Activated gamma-delta T cell treated with Interleukin-2 at 50 U/mL for 16 hours (primary cell): ENCODE data around the gene FOXRED2.

ENCODE experiments used
- DNase-seq: peaks from one replicate; pipeline ENCODE4 v3.0.0-alpha.2; 2020

Gene FOXRED2

GRCh38 chr22:36445158-36445668 is 61.6 kb downstream of the FOXRED2 start:
- no peak for DNase-seq

GRCh38 chr22:36443198-36443770 is 63.6 kb downstream of the FOXRED2 start:
- DNase-seq: no peak

GRCh38 chr22:36442506-36443197 is 64.2 kb downstream of the FOXRED2 start:
- no peak for DNase-seq

GRCh38 chr22:36440429-36441002 is 66.3 kb downstream of the FOXRED2 start:
- DNase-seq: no peak

- no peak for DNase-seq
Observed at GRCh38 chr22:36439481-36440271, 67.2 kb downstream of the FOXRED2 start.
